Measurements from ENCODE around the gene PLA2G4E. TPM values are rescaled to one million over a fixed set of nuclear protein-coding genes. Genes with fewer than 3 reads are reported as not detected.

Gene PLA2G4E
- total and polyA plus RNA-seq, 3 experiments from 2014 or later = not detected

DNA sequence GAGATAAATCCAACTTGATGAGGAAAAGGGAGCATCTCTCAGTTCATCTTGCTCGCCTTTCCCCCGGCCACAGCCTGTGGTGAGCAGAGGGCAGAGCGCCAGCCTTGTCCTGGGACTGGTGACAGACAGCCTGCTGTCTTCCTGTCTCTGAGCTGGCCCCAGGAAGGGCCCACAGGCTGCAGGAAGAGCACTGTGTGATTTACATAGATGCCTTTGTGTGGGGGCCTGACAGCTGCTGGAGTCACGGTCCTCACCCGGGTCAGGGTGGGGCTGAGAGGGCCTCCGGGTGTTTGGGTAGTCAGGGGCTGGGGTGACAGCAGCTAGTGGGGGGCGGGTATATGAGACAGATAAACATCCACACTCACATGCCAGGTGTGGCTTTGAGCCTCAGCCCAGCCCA lies 44.2 kb upstream of the PLA2G4E start:
- Histone ChIP-seq H3K27ac (ENCODE audit: low read depth, low read length) (no peak overlapping the region), H3K36me3 (ENCODE audit: insufficient read depth, low read length) (no peaks in the 10 kb centered on the region), H3K9me3 (ENCODE audit: low read length) (no peaks in the 10 kb centered on the region), H3K4me1 (ENCODE audit: insufficient read depth, low read length) (peaks cover 1% of the 10 kb centered on the region), H3K27me3 (ENCODE audit: insufficient read depth, low read length, poor library complexity, severe bottlenecking) (peaks cover 4% of the 10 kb centered on the region), H3K4me3 (ENCODE audit: low read length) (no peak overlapping the region)
- peaks cover 0 to 8% (median 2%) of the 10 kb centered on the region in 3 donors for H3K4me1 Mint-ChIP-seq
- POLR2A ChIA-PET = no interaction called here
- CTCF ChIA-PET = interaction anchor here (1.1 kb wide), 1 partner anchor 76 kb away, joined by 4 read pairs; no protein-coding TSS in a partner anchor
- no peak overlapping the region for H3K4me3 Mint-ChIP-seq
- peaks cover 0 to 9% (median 0%) of the 10 kb centered on the region in 3 donors for H3K36me3 Mint-ChIP-seq
- no peak for DNase-seq
- peaks cover 0 to 14% (median 5%) of the 10 kb centered on the region in 5 donors for H3K9me3 Mint-ChIP-seq
- no peak overlapping the region for H3K27ac Mint-ChIP-seq
- peaks cover 17 to 36% of the 10 kb centered on the region in 2 donors for H3K27me3 Mint-ChIP-seq

DNA sequence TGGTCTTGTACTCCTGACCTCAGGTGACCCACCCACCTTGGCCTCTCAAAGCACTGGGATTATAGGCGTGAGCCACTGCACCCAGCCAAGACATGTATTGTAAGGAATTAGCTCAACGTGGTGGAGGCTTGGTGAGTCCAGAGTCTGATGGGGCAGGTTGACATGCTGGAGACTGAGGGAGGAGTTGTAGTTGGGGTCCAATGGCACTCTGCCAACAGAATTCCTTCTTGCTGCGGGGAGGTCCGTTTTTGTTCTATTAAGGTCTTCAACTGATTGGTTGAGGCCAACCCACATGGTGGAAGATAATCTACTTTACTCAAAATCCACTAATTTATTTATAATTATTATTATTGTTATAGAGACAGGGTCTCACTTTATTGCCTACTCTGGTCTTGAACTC lies 43.4 kb upstream of the PLA2G4E start:
- Mint-ChIP-seq H3K4me3 (no peak overlapping the region), H3K36me3 (peaks cover 0 to 9% (median 0%) of the 10 kb centered on the region in 3 donors), H3K4me1 (peaks cover 2 to 13% (median 3%) of the 10 kb centered on the region in 3 donors), H3K27ac (no peak overlapping the region), H3K9me3 (peaks cover 0 to 14% (median 5%) of the 10 kb centered on the region in 5 donors), H3K27me3 (peaks cover 17 to 35% of the 10 kb centered on the region in 2 donors)
- Histone ChIP-seq H3K4me3 (ENCODE audit: low read length) (no peak overlapping the region), H3K4me1 (ENCODE audit: insufficient read depth, low read length) (peaks cover 4% of the 10 kb centered on the region), H3K27ac (ENCODE audit: low read depth, low read length) (no peak overlapping the region), H3K27me3 (ENCODE audit: insufficient read depth, low read length, poor library complexity, severe bottlenecking) (peaks cover 4% of the 10 kb centered on the region), H3K9me3 (ENCODE audit: low read length) (no peaks in the 10 kb centered on the region), H3K36me3 (ENCODE audit: insufficient read depth, low read length) (no peaks in the 10 kb centered on the region)
- no peak for DNase-seq
- ChIA-PET POLR2A (no interaction called here), CTCF (interaction anchor here (1.1 kb wide), 1 partner anchor 75 kb away, joined by 4 read pairs; no protein-coding TSS in a partner anchor)

DNA sequence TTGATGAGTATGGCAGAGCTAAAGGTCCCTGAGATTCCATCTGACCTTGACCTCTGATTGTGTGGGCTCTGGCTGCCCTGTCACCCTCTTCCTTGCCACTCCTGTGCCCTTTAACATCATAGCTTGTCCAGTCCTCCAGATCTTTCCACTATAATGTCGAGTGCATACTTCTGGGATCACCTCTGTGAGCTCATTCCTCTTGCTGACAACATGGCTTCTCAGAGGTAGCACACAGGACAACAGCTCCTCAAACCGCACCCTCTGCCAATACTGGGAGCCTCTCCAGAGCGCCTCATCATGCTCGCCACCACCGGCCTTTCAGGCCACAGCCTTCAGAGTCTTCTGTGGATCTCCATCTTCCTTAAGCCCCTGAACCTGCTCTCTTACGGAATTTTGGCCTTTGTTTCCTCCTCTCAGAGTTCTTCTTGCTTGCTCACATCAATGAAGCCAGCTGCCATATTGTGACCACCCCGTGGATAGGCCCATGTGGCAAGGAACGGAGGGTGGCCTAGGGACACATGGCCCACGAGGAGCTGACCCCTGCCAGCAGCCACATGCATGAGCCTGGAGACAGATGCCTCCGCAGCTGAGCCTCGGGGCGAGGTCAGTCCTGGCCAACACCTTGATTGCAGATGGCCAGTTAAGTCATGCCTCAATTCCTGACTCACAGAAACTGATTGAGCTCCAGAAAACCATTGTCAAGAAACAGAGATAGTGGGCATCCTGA lies 42.4 kb upstream of the PLA2G4E start:
- Mint-ChIP-seq H3K4me3 (no peak overlapping the region), H3K4me1 (peaks cover 2 to 13% (median 3%) of the 10 kb centered on the region in 3 donors)

DNA sequence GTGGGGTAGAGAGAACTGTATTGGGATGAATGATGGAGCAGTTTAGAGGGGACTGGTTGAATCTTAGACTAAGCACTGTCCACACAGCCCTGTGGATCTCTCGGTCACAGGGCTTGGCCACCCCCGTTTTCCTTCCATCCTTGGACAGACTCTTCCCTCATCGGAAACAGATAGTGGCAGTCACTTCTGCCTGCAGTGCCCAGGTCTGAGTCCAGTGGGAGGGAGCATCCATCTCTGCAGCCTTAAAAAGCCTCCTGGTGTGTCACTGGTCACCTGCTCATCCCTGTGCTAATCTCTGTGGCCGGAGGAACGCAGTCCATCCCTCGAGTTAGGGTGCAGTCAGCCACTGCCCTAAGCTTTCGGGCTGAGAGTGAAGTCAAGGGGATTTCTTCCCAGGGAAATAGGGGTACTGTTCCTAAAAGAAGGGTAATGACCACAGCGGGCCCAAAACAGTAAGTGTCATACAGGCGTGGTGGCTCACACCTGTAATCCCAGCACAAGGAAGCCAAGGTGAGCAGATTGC lies 41.5 kb upstream of the PLA2G4E start:
- Histone ChIP-seq H3K4me3 (ENCODE audit: low read length) (no peak overlapping the region), H3K36me3 (ENCODE audit: insufficient read depth, low read length) (no peaks in the 10 kb centered on the region), H3K27me3 (ENCODE audit: insufficient read depth, low read length, poor library complexity, severe bottlenecking) (peaks cover 8% of the 10 kb centered on the region), H3K27ac (ENCODE audit: low read depth, low read length) (no peak overlapping the region), H3K4me1 (ENCODE audit: insufficient read depth, low read length) (peaks cover 4% of the 10 kb centered on the region), H3K9me3 (ENCODE audit: low read length) (no peaks in the 10 kb centered on the region)
- ChIA-PET CTCF (interaction anchor here (1.6 kb wide), 1 partner anchor 9 kb away, joined by 8 read pairs; no protein-coding TSS in a partner anchor), POLR2A (no interaction called here)
- Mint-ChIP-seq H3K36me3 (peaks cover 0 to 9% (median 0%) of the 10 kb centered on the region in 3 donors), H3K27me3 (peaks cover 26 to 35% of the 10 kb centered on the region in 2 donors), H3K9me3 (peaks cover 0 to 9% (median 5%) of the 10 kb centered on the region in 5 donors), H3K27ac (peak overlapping the region in 1 of 8 donors; percentile 8), H3K4me3 (no peak overlapping the region), H3K4me1 (peaks cover 3 to 13% (median 5%) of the 10 kb centered on the region in 3 donors)
- DNase-seq = no peak

More for the DNA sequence above, 42.4 kb upstream of the PLA2G4E start:
- H3K36me3 ChIP-seq (ENCODE audit: insufficient read depth, low read length) = no peaks in the 10 kb centered on the region
- ChIA-PET POLR2A (no interaction called here), CTCF (interaction anchor here (0.7 kb wide), 1 partner anchor 73 kb away, joined by 3 read pairs; no protein-coding TSS in a partner anchor)
- DNase-seq = no peak
- peaks cover 4% of the 10 kb centered on the region for H3K27me3 ChIP-seq (ENCODE audit: insufficient read depth, low read length, poor library complexity, severe bottlenecking)
- H3K27me3 Mint-ChIP-seq = peaks cover 18 to 32% of the 10 kb centered on the region in 2 donors
- peaks cover 0 to 9% (median 0%) of the 10 kb centered on the region in 3 donors for H3K36me3 Mint-ChIP-seq
- H3K27ac ChIP-seq (ENCODE audit: low read depth, low read length) = no peak overlapping the region
- H3K9me3 ChIP-seq (ENCODE audit: low read length) = no peaks in the 10 kb centered on the region
- no peak overlapping the region for H3K4me3 ChIP-seq (ENCODE audit: low read length)
- H3K4me1 ChIP-seq (ENCODE audit: insufficient read depth, low read length) = peaks cover 4% of the 10 kb centered on the region
- H3K9me3 Mint-ChIP-seq = peaks cover 0 to 14% (median 5%) of the 10 kb centered on the region in 5 donors
- no peak overlapping the region for H3K27ac Mint-ChIP-seq

DNA sequence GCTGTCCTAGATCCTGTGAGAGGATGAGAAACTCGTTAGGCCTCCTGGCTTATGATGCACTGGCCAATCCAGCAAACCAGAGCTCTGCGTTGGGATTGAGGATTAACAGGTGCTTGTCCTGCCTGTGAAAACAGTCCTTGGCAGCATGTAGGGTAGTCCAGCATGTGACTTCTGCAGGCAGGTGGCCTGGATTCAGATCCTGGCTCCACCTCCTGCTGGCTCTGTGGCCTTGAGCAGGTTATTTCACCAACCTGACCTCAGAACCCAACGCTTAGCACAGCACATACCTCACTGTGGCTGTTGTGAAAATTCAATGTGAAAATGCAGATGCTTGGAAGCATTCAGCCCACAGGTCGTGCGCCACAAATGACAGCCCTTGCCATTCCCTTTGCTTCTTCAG lies 40.0 kb upstream of the PLA2G4E start:
- Histone ChIP-seq H3K4me3 (ENCODE audit: low read length) (no peak overlapping the region), H3K9me3 (ENCODE audit: low read length) (no peaks in the 10 kb centered on the region), H3K36me3 (ENCODE audit: insufficient read depth, low read length) (no peaks in the 10 kb centered on the region), H3K27me3 (ENCODE audit: insufficient read depth, low read length, poor library complexity, severe bottlenecking) (peaks cover 8% of the 10 kb centered on the region), H3K27ac (ENCODE audit: low read depth, low read length) (no peak overlapping the region), H3K4me1 (ENCODE audit: insufficient read depth, low read length) (peaks cover 4% of the 10 kb centered on the region)
- no peak for DNase-seq
- CTCF ChIA-PET = interaction anchor here (0.9 to 1.9 kb wide), 6 partner anchors 10 to 288 kb away, joined by 3 to 8 read pairs (median 4); no protein-coding TSS in a partner anchor
- no peaks in the 10 kb centered on the region for H3K36me3 Mint-ChIP-seq
- peaks cover 7 to 15% (median 8%) of the 10 kb centered on the region in 3 donors for H3K4me1 Mint-ChIP-seq
- peaks cover 30 to 37% of the 10 kb centered on the region in 2 donors for H3K27me3 Mint-ChIP-seq
- H3K27ac Mint-ChIP-seq = no peak overlapping the region
- no peak overlapping the region for H3K4me3 Mint-ChIP-seq
- no peaks in the 10 kb centered on the region for H3K9me3 Mint-ChIP-seq
- POLR2A ChIA-PET = no interaction called here

DNA sequence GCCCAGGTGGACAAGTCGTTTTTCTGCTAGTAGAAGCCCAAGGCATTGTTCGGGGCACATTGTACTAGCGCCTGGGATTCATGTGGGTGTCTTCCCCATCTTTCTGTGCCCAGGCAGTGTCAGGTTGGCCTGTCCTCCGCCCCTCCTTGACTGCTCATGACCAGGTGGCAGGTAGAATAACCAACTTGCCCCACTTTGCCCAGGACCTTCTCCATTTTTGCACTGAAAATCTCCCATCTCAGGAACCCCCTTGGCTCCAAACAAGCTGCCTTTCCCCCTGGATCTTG lies 39.6 kb upstream of the PLA2G4E start:
- ChIA-PET POLR2A (no interaction called here), CTCF (interaction anchor here (0.9 to 1.9 kb wide), 6 partner anchors 10 to 287 kb away, joined by 3 to 8 read pairs (median 4); no protein-coding TSS in a partner anchor)
- Histone ChIP-seq H3K4me1 (ENCODE audit: insufficient read depth, low read length) (peaks cover 4% of the 10 kb centered on the region), H3K4me3 (ENCODE audit: low read length) (no peak overlapping the region), H3K27me3 (ENCODE audit: insufficient read depth, low read length, poor library complexity, severe bottlenecking) (peaks cover 8% of the 10 kb centered on the region), H3K27ac (ENCODE audit: low read depth, low read length) (no peak overlapping the region), H3K36me3 (ENCODE audit: insufficient read depth, low read length) (no peaks in the 10 kb centered on the region), H3K9me3 (ENCODE audit: low read length) (no peaks in the 10 kb centered on the region)
- Mint-ChIP-seq H3K4me3 (no peak overlapping the region), H3K36me3 (no peaks in the 10 kb centered on the region), H3K27me3 (peaks cover 31 to 37% of the 10 kb centered on the region in 2 donors), H3K27ac (no peak overlapping the region), H3K9me3 (no peaks in the 10 kb centered on the region), H3K4me1 (peaks cover 7 to 15% (median 8%) of the 10 kb centered on the region in 3 donors)
- DNase-seq = no peak

DNA sequence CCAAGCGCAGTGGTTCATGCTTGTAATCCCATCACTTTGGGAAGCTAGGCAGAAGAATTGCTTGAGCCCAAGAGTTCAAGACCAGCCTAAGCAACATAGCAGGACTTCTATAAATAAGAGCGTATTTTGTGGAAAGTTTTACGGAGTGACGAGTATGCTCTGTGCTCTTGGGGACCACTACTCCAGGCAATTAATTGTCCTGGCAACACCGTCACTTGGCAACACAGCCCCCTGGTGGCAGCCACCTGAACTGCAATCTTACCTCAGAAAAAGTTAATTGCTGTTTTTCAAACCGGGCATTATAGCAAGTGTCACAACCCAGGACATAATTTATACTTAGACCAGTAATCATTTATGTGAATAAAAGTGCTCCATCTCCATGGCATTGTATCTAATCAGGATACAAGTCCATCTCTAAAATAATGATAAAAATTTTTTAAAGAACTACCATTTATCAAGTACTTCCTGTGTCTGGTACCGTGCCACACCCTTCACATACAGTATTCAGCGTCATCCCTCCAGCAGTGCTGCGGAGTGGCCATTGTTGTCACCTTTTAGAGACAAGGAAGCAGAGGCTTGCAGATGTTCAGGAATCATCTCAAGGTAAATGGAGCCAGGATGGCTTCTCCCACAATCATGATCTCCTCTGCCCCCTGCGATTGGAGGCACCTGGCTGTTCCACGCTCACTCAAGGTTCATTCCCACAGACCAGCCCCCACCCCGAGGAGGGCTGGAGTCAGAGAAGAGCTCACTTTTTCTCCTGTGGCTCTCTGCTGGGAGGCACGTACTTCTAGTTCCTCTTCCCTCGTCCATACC lies 39.0 kb upstream of the PLA2G4E start:
- peaks cover 8% of the 10 kb centered on the region for H3K27me3 ChIP-seq (ENCODE audit: insufficient read depth, low read length, poor library complexity, severe bottlenecking)
- Mint-ChIP-seq H3K4me3 (peak overlapping the region in 1 of 7 donors; percentile 72), H3K4me1 (peaks cover 7 to 15% (median 8%) of the 10 kb centered on the region in 3 donors), H3K27me3 (peaks cover 28 to 39% of the 10 kb centered on the region in 2 donors), H3K36me3 (no peaks in the 10 kb centered on the region), H3K27ac (peak overlapping the region in 2 of 8 donors; percentile 32 to 63), H3K9me3 (no peaks in the 10 kb centered on the region)
- peak; percentile 40 to 73 (median 58) for DNase-seq
- ChIA-PET CTCF (interaction anchor here (0.9 to 1.9 kb wide), 5 partner anchors 9 to 287 kb away, joined by 3 to 8 read pairs (median 4); no protein-coding TSS in a partner anchor), POLR2A (no interaction called here)
- H3K36me3 ChIP-seq (ENCODE audit: insufficient read depth, low read length) = no peaks in the 10 kb centered on the region
- H3K9me3 ChIP-seq (ENCODE audit: low read length) = no peaks in the 10 kb centered on the region
- H3K27ac ChIP-seq (ENCODE audit: low read depth, low read length) = no peak overlapping the region
- H3K4me1 ChIP-seq (ENCODE audit: insufficient read depth, low read length) = peaks cover 4% of the 10 kb centered on the region
- H3K4me3 ChIP-seq (ENCODE audit: low read length) = no peak overlapping the region
